Choroid plexus epithelial cell (primary cell): ENCODE results near the gene PANK2.

ENCODE experiments used
- DNase-seq: peaks from one replicate; pipeline ENCODE4 v3.0.0-alpha.2; 2010; ENCODE audit warnings: low read depth
- H3K4me3 ChIP-seq: 2 replicates; pipeline ENCODE4 v1.5.1; 2011; ENCODE audit warnings: low read depth, mild to moderate bottlenecking, control low read depth, low read length, moderate library complexity
- CTCF ChIP-seq: conservative IDR thresholded peaks from 2 replicates; pipeline ENCODE4 v1.5.1; 2011; ENCODE audit warnings: low read depth, mild to moderate bottlenecking, control low read depth, inconsistent platforms, low read length, moderate library complexity

The PANK2 gene

GRCh38 chr20:3910853-3911252 lies 21.7 kb downstream of the PANK2 start:
- no peak for TF ChIP-seq CTCF
- DNase-seq, result no peak
- H3K4me3 ChIP-seq, result no peak overlapping the region

GRCh38 chr20:3911956-3912355 lies 22.8 kb downstream of the PANK2 start:
- no peak for TF ChIP-seq CTCF
- H3K4me3 ChIP-seq, result no peak overlapping the region
- DNase-seq, result no peak

- no peak overlapping the region for H3K4me3 ChIP-seq
- no peak for TF ChIP-seq CTCF
- DNase-seq, result no peak
These were observed 25.3 kb downstream of the PANK2 start for GRCh38 chr20:3914446-3914845.

- H3K4me3 ChIP-seq, result no peak overlapping the region
- no peak for TF ChIP-seq CTCF
- DNase-seq, result no peak
These were observed 26.5 kb downstream of the PANK2 start for GRCh38 chr20:3915691-3916090.

DNA sequence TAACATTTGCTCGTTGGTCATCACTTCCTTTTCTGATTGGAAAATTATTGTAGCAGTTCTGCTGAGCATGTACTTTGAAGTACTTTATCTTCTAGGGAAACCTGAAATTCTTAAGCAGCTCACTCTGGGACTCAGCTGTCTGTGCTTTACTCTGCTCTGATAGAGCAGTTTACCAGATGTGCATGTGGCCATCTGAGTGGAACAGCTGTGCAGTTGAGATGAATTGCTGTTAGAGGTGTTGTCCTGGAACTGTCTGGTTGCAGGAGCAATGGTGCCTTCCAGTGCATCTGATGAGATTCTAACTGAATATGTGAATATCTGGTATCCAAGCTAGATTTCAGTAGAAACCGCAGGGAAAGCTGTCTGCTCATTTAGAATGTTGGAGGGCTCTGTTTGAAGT lies 27.2 kb downstream of the PANK2 start:
- TF ChIP-seq CTCF, result no peak
- no peak for DNase-seq
- H3K4me3 ChIP-seq, result no peak overlapping the region

DNA sequence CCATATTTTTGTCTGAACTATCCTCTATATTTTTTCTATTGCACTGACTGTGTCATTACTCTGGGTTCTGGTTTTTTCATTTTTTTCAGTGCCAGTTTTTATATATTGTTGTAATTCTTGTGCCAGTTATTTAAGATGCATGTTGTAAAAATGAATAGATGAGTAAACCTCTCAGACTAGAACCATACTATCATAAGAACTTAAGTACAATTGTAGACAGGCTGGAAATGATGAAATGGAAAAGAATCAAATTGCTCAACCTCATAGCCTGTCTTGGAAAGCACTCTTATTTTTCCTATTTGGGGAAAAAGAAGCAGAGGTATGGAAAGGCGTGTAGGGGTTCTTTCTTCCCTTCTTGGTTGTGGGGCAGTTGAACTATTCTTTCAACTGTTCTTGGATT lies 30.2 kb downstream of the PANK2 start:
- peak; percentile 60 for DNase-seq
- TF ChIP-seq CTCF, result no peak
- no peak overlapping the region for H3K4me3 ChIP-seq

DNA sequence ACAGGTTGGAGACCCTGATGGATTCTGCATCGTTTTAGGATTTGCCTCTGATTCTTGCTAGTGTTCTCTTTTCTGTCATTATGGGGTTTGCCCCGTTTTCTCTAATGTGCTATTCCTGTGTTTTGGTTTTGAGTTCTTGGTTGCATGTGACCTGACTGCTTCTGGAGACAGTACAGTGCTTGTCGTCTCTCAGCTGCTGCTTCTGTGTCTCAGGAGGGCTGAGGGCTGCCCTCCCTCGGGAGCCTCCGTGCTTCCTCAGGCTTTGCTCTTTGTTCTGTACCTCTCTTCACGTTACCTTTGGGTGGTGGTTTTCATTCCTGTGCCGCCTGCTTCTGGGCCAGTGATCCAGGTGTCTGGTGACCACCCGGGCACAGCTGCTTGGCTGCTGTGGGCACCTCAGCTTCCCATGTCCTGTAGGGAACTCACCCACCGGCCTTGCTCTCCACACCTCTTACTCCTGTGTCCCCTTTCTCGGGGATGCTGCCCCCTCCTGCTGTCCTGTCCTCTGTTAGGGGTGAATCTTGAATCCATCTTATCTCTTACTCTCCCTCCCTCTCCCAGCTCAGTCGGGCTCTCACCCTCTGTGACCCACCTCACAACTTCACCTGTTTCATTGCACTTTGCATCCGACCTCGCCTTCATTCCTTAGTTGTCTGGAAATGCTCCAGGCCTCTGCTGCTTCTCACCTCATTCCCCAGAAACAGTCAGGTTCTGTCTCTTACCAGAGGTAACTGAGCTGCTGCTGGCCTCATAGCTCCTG lies 33.2 kb downstream of the PANK2 start:
- no peak for DNase-seq
- no peak overlapping the region for H3K4me3 ChIP-seq
- no peak for TF ChIP-seq CTCF
